GM19035 (cell line): ENCODE results near the gene NEK9.

ENCODE experiments used
- ATAC-seq: cut with Tn5 transposase; IDR thresholded peaks from one replicate; pipeline ENCODE4 v1.9.1; 2021; ENCODE audit not compliant: unreplicated experiment

The NEK9 gene

DNA sequence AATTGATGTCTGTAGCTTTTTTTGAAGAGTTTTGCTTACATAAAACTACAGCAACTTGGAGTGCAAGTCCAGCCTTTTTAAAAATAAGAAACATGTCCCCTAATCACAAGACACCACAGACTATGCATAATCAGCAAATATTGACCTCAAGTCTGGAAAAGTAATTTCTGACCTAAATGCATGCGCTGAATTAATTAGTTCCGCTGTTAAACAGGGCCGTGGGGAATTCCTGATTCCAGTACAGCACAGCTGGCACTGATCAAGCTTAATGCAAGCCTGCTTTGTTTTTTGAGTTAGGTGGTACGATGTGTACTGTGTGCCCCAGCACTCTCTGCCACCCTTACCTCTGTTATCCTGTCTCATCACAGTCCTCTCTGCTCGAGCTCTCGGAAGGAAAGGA is 84.8 kb downstream of the NEK9 start:
- no peak for ATAC-seq

DNA sequence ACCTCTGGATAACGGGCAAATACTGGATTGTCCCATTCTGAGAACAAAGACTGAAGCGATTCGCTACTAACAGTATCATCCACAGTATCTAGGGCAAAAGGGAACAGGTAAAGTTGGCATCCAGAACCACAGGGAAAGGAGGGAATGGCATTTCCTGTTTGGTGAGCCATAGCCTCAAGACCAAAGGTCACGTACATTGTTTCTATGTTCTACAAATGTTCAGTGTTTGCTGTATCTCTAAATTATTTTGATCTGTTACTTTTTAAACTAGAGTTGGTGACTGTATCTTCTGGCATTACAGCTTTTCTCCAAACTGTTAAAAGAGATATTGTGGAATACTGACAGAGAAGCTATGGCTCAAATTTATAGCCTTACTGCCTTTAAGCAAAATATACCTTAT is 85.2 kb downstream of the NEK9 start:
- ATAC-seq, result no peak

DNA sequence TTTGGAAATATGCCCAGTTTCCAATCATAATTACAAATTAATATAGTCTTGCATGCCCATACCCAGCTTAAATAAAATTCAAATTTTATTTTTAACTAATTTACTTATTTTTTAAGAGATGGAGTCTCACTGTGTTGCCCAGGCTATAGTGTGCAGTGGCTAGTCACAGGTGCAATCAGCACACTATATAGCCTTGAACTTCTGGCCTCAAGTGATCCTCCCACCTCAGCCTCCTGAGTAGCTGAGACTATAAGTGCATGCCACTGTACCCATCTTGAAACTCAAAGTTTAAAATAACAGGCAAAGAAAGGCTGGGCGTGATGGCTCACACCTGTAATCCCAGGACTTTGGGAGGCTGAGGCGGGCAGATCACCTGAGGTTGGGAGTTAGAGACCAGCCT is 85.9 kb downstream of the NEK9 start:
- no peak for ATAC-seq

DNA sequence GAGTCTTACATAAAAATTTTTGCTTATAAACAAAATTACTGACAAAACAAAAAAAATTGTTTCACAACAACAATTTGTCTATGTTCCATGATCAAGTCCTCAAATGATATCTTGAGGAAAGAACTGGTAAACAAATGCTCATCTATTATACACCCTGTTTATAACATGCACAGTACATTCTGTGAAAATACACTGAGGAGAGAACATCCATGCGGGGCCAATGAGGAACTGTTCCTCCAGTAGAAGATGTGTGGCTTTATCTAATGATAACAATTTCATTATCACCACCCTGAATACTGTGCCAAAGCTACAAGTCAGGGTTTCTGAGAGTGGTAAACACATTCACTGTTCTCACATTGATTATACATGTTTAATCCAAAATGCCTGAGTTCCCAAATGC is 86.3 kb downstream of the NEK9 start:
- ATAC-seq, result no peak

DNA sequence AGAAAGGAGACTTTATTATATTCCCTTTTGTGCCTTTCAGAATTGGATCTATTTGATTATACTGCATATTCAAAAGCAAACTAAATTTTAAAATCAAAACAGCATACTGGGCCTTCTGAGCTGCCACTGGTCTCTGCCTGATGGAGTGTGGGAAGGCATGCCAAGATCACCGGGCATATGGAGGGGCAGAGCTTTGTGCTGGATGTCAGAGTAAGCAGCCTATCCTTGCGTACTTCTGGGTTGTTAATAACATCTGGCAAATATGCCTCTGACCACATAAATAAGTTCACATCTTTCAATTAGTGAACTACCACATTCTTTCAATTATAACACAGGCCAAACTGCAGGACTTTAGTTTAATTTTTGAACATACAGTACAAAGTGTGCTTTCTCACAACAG is 93.9 kb downstream of the NEK9 start:
- no peak for ATAC-seq

DNA sequence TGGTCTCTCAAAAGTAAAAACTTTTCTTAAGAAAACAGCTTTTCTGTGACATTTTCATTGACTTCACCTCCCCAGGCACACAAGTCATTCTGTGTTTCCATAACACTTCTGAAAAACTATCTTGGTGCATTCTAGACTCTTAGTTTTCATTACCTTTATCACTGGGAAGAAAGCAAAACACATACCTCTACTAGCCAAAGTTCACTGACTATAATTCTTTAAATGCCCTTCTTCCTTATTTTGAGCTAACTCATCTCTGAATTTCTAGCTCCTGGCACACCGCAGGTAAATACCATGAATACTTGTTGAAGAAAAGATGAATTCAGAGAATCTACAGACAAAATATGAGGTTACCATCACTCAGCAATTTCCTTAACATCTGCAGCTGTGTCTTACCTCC is 96.7 kb downstream of the NEK9 start:
- no peak for ATAC-seq
